Activated naive CD4-positive, alpha-beta T cell treated with anti-CD3 and anti-CD28 coated beads, Interleukin-2, amount 50 U/mL, for 16 hours (primary cell): ENCODE measurements around the gene OR2AG1.
"Not testable (repeated sequence)": the region's sequence is repeated elsewhere in the genome, so short reads cannot be mapped to it uniquely, and the experiment has no call there.

ENCODE experiments used
- DNase-seq: peaks from one replicate; pipeline ENCODE4 v3.0.0-alpha.2; 2020

The OR2AG1 gene

DNA sequence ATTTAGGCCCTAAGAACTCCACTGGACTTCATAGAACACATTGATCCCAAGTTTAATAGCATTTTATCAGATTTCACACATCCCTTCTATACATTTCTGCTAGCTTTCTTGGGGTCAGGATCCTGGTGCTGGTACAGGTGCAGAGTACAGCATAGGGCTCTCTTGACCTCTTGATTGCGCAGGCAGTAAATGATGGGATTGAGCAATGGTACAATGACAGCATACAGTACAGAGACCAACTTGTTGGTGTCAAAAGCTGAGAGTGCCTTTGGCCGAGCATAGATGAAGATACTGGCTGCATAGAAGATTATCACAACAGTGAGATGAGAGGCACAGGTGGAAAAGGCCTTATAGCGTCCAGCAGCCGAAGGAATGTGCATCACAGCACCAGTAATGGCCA is 11.8 kb downstream of the OR2AG1 start:
- DNase-seq = no peak

DNA sequence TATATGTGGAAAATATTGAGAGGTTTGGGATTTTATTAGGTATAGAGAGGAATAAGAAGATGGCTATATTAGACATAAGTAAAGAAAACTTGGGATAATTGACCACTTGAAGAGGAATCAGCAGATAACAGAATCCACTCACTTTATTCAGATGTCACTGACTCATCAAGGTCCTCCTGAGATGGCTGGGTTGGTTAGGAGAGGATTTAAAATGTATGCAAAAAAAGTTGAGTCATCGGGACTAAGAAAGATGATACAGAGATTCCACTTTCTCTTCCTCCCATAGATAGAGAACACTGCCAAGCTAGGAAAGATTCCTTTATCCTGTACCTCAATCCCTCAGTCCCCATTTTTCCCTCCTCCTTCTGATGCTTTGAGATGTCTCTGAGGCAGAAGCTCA is 16.6 kb downstream of the OR2AG1 start, which contains the start of gene OR6A2:
OR6A2 (minus strand) TSS at position 288 of the 400 bp plus-strand sequence. CDS start 3,981 bp downstream, outside the sequence.
- no peak for DNase-seq

DNA sequence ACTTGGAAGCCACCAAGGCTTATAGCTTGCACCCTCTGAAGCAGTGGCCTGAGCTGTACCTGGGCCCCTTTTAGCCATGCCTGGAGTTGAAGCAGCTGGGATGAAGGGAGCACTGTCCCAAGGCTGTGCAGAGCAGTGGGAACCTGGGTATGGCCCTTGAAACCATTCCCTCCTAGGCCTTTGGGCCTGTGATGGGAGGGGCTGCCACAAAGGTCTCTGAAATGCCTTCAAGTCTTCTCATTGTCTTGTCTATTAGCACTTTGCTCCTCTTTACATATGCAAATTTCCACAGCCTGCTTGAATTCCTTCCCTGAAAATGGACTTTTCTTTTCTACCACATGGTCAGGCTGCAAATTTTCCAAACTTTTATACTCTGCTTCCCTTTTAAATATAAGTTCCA is 18.3 kb downstream of the OR2AG1 start:
- DNase-seq = not testable (repeated sequence)

DNA sequence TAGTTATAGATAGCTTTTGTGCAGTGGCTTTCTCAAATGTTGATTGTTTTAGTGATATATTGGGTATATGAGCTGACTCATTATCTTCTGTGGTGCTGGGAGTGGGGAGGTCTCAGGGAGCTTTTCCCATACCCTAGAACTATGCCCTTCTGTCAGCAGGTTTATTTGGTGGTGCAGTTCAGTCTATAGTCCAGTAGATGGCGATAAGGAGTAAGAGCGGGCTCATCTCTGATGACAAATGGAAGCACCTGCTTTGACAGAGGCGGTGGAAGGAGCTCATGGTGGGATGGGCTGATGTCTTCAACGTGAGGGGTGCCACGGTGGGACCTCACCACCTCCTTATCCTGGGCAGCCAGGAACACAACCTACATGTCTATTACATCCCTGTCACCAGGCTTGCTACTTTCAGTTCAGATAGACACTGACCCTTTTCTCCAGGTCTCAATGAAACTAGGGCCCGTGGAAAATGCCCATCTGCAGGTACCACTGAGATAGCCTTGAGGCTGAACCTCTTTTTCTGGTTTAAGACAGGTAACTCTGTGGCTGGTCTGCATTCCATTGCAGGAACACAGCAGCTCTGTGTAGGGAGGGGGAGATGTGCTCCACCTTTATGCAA is 29.7 kb downstream of the OR2AG1 start:
- peak; percentile 17 for DNase-seq

DNA sequence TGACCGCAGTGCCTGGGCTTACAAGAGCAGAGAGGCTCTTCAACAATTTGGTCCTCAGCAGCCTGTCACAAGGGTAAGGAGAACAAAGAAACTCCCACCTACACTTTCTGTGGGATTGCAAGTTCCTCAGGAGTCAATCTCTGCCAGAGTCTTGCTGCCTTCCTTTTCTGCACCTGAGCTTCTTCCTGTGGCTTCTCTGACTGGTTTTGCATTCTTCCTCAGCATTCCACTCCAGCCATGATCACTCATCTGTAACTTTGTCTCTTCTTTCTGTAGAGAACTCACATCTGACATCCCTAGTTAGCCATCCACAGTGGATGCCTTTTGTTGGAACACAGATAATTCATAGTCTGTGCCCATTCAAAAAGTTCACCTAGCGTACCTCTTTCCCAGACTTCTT is 30.8 kb downstream of the OR2AG1 start:
- no peak for DNase-seq

DNA sequence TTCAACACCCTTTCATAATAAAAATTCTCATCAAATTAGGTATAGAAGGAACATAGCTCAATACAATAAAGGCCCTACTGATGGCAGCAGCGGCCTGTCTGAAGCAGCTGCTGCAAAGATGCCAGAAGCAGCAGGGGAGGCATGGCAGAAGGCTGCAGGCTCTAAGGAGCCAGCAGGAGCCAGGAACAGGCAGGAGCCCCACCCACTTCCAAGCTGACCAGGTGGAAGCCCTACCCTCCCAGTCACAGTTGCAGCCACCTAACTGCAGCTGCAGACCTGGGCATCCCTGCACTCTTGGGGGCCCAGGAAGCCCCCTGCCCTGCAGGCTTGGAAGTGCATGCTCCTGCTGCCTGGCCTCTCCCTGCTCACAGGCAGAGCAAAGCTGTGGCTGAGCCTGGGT is 34.9 kb downstream of the OR2AG1 start:
- no peak for DNase-seq

DNA sequence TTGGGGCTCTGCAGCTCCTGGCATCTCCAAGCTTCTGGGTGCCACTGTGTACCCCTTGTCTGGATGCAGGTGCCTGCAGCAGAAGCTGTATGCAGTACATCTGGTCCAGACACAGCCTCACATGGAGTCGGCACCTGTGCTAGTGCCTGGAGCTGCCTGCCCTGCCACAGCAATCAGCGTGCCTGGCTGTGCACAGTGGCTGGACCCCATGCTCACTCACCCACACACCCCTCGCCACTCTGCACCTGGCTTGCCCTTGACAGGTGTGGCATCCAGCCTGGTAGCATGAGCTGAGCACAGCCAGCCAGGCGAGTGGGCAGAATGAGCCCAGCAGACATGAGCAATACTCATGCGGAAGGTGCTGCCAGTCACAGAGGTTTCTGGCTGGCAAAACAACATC is 36.1 kb downstream of the OR2AG1 start:
- no peak for DNase-seq

DNA sequence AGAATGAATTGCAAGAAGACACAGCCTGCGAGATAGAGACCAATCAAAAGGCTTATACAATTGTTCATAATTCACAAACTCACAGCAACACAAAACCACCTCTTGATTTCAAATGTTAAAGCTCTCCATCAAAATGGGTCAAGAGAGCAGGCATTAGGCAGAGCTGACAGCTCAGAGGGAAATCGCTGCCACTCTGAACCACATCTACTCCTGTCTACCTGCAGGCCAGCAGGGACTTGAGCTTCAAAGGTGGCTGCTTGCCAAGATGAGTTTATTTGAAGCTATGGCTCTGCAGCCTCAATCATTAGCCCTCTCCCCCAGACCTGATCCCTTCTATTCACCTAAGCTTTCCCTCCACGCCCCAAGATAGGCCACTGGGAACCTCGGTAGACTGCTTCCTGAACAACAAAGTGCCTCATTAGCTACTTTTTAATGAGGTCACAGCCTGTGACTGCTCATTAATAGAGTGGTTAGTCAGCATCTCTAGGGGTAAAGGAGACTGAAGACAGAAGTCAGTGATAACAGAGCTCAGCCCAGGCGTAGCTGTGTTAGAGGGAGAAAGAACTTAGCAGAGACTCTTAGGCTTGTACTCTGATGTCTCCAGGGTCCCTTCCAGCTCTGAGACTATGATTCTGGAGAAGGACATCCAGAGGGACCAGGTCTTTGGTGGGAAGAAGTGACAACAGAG is 41.5 kb downstream of the OR2AG1 start:
- DNase-seq = no peak

DNA sequence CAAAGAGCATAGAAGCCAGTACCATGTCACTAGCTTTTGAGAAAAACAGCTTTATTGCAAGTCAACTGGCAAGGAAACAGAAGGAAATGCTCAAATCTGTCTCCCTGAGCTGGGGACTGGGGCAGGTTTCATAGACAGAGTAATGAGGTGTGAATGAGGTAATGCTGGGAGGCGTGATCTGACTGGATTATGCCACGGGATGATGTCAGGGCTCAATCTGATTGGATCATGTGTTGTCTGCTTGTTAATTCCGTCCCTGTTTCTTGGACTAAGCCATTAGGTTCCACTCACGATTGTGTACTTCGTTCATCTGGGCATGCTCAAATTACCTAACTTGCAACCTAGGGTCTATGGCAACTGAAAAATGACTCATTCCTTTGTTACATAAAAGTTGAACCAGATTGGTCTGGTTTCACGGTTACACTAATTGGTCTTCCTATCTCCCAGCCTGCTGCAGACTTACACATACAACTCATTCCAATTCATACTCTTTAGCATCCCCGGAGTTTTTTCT is 42.5 kb downstream of the OR2AG1 start:
- DNase-seq = no peak

DNA sequence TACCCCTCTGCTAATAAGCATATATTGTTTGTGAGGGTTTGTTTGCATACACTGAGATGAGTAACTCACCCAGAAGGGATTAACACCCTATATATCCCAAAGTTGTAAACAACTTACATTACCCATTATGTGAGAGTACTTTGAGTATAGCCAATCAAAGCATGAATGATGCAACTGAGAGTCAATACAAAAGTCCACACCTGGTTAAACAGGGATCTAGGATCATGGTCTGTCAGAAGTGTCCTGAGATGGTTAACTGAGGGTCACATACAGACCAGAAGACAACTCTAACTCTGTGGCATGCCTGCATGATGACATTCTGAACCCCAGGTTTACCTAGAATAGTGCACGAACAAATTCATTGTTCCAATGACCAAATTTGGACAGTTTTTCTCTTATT is 45.3 kb downstream of the OR2AG1 start:
- no peak for DNase-seq

DNA sequence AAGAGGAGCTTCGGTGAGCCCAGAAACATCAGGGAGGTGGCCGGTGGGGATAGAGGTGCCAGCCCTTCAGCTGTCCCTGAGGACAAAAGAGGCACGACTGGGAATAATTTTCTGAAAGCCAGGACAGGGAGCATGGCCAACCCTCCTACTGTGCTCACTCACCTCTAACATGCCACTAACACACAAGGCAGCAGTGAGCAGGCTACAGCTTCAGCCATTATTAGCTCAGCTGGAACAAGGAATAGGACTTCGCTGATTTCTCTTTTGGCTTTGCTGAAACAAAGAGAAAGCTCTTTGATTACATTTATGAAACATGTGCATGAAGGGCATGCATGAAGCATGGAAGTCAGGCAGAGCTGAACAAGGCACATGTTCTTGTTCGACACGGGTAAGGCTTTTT is 50.5 kb downstream of the OR2AG1 start:
- no peak for DNase-seq

DNA sequence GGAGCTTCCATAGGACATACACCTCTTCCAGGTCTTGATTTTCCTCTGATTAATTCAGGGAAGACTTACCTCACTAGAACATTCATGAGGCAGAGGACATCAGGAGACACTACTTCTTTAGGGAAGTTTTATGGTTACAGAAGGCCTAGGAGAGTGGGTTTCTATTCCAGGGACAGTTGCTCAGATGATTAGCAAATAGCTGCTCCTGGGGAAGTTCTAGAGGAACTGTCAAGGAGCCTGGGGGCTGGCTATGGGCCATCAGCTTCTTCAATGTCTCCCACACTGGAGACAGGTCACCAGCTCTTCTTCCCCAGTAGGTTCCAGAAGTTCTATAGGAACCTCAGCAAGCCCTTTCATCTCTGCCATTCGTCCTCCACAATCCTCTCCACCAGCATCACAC is 51.2 kb downstream of the OR2AG1 start:
- DNase-seq = no peak
